Liver (tissue), 9 donors: ENCODE results near the gene GPS2. TPM values are rescaled to one million over a fixed set of nuclear protein-coding genes. Genes with fewer than 3 reads are reported as not detected.

Experiments
- DNase-seq: peaks from one replicate; pipeline ENCODE4 v3.0.0-alpha.2; 2017; ENCODE audit warnings: low spot score
- H3K27ac ChIP-seq, 2 donors: one replicate each; pipeline ENCODE4 v1.7.0; 2013; ENCODE audit warnings: inconsistent platforms in 2 of 2, low read length in 2 of 2, control low read depth in 1 of 2, low read depth in 1 of 2, mild to moderate bottlenecking in 1 of 2
- H3K27me3 ChIP-seq, 4 donors: one replicate each; pipeline versions ENCODE4 v1.6.1 to v1.7.0; 2013; ENCODE audit warnings: low read length in 3 of 4, inconsistent platforms in 1 of 4, mild to moderate bottlenecking in 1 of 4, moderate library complexity in 1 of 4; ENCODE audit not compliant: control insufficient read depth in 4 of 4, insufficient read depth in 4 of 4
- H3K36me3 ChIP-seq, 4 donors: one replicate each; pipeline versions ENCODE4 v1.6.1 to v1.7.0; 2013; ENCODE audit warnings: low read length in 3 of 4, mild to moderate bottlenecking in 3 of 4, low read depth in 1 of 4, moderate library complexity in 1 of 4; ENCODE audit not compliant: control insufficient read depth in 4 of 4, insufficient read depth in 3 of 4
- H3K4me1 ChIP-seq, 4 donors: one replicate each; pipeline versions ENCODE4 v1.6.1 to v1.7.0; 2013; ENCODE audit warnings: low read length in 3 of 4, mild to moderate bottlenecking in 3 of 4, moderate library complexity in 1 of 4; ENCODE audit not compliant: control insufficient read depth in 4 of 4, insufficient read depth in 4 of 4
- H3K4me3 ChIP-seq, 3 donors: one replicate each; pipeline versions ENCODE4 v1.6.1 to v1.7.0; 2013; ENCODE audit warnings: low read length in 3 of 3, control low read depth in 1 of 3, low read depth in 1 of 3, mild to moderate bottlenecking in 1 of 3
- H3K9ac ChIP-seq, 2 donors: one replicate each; pipeline ENCODE4 v1.7.0; 2013; ENCODE audit warnings: low read length in 2 of 2, mild to moderate bottlenecking in 2 of 2, moderate library complexity in 2 of 2, control low read depth in 1 of 2, low read depth in 1 of 2
- H3K9me3 ChIP-seq, 4 donors: one replicate each; pipeline versions ENCODE4 v1.6.1 to v1.7.0; 2013; ENCODE audit warnings: low read length in 3 of 4; ENCODE audit not compliant: control insufficient read depth in 4 of 4
- EGR1 ChIP-seq, 2 donors: IDR thresholded peaks; 2 replicates each; pipeline ENCODE4 v1.6.1; 2016 to 2018; ENCODE audit warnings: antibody characterized with exemption in 2 of 2, low read depth in 2 of 2
- FOXA1 ChIP-seq: IDR thresholded peaks from 2 replicates; pipeline ENCODE4 v1.6.1; 2016; ENCODE audit warnings: antibody characterized with exemption
- FOXA2 ChIP-seq: IDR thresholded peaks from 2 replicates; pipeline ENCODE4 v1.6.1; 2016; ENCODE audit warnings: antibody characterized with exemption
- HNF4A ChIP-seq, 2 donors: conservative IDR thresholded peaks; 2 replicates each; pipeline ENCODE4 v1.6.1; 2016; ENCODE audit warnings: antibody characterized with exemption in 2 of 2, mild to moderate bottlenecking in 2 of 2
- HNF4G ChIP-seq: IDR thresholded peaks from 2 replicates; pipeline ENCODE4 v1.6.1; 2016; ENCODE audit warnings: antibody characterized with exemption
- JUND ChIP-seq, 2 donors: IDR thresholded peaks; 2 replicates each; pipeline ENCODE4 v1.6.1; 2016; ENCODE audit warnings: antibody characterized with exemption in 2 of 2
- NR2F2 ChIP-seq: IDR thresholded peaks from 2 replicates; pipeline ENCODE4 v1.6.1; 2016; ENCODE audit warnings: antibody characterized with exemption
- RAD21 ChIP-seq, 2 donors: IDR thresholded peaks; 2 replicates each; pipeline ENCODE4 v1.6.1; 2016; ENCODE audit warnings: antibody characterized with exemption in 2 of 2, mild to moderate bottlenecking in 2 of 2
- RXRA ChIP-seq, 2 donors: IDR thresholded peaks; 2 replicates each; pipeline ENCODE4 v1.6.1; 2017 to 2018; ENCODE audit warnings: antibody characterized with exemption in 2 of 2, mild to moderate bottlenecking in 1 of 2
- SP1 ChIP-seq: IDR thresholded peaks from 2 replicates; pipeline ENCODE4 v1.6.1; 2018; ENCODE audit warnings: antibody characterized with exemption, mild to moderate bottlenecking
- TAF1 ChIP-seq: conservative IDR thresholded peaks from 2 replicates; pipeline ENCODE4 v1.6.1; 2016; ENCODE audit warnings: antibody characterized with exemption, mild to moderate bottlenecking
- YY1 ChIP-seq: IDR thresholded peaks from 2 replicates; pipeline ENCODE4 v1.6.1; 2016; ENCODE audit warnings: antibody characterized with exemption, mild to moderate bottlenecking
- WGBS: extraction: QIAGEN DNeasy Blood & Tissue Kit; methylation state at CpG from one replicate; pipeline ENCODE4 v1.1.7; 2013; 5-methylcytosine and 5-hydroxymethylcytosine counted together
- polyA plus RNA-seq, 2 donors: library from polyadenylated mRNA; stranded (reverse) in 1 of 2; unstranded in 1 of 2; fragments of 200-250 nt in 1 of 2; fragments of >200 nt in 1 of 2; fragmentation: Nextera tagmentation in 1 of 2; extraction: Ambion mirVana in 1 of 2; gene quantifications; one replicate each; pipeline versions ENCODE4 v1.2.1 to v1.2.3, GENCODE V29; 2013 to 2015
- total RNA-seq, 2 donors: library from RNA; depleted of rRNA; stranded (reverse); fragments of >200 nt; gene quantifications; one replicate each; pipeline ENCODE4 v1.2.3, GENCODE V29; 2014
- TF ChIP-seq, protein P1 (sequence below): IDR thresholded peaks from 2 replicates; pipeline ENCODE4 v1.6.1; 2016; ENCODE audit warnings: antibody characterized with exemption
- TF ChIP-seq, protein P2 (sequence below): IDR thresholded peaks from 2 replicates; pipeline ENCODE4 v1.6.1; 2016; ENCODE audit warnings: antibody characterized with exemption, mild to moderate bottlenecking
- TF ChIP-seq, protein P3 (sequence below): IDR thresholded peaks from 2 replicates; pipeline ENCODE4 v1.6.1; 2016; ENCODE audit warnings: antibody characterized with exemption
- TF ChIP-seq, protein P4 (sequence below): IDR thresholded peaks from 2 replicates; pipeline ENCODE4 v1.6.1; 2016; ENCODE audit warnings: antibody characterized with exemption
- TF ChIP-seq, protein P5 (sequence below): fragments of 150-350 bp; IDR thresholded peaks from 2 replicates; pipeline ENCODE4 v1.5.1; 2017; ENCODE audit warnings: improper control_type of control experiment, low read depth, low read length; ENCODE audit not compliant: missing input control
- donor health status: healthy.
- donor health status: healthy.
- donor health status: healthy.
- donor health status: healthy.
- donor health status: healthy.

The GPS2 gene
- total and polyA plus RNA-seq, 4 donors = 20.8 to 43.1 (median 22.8) TPM

DNA sequence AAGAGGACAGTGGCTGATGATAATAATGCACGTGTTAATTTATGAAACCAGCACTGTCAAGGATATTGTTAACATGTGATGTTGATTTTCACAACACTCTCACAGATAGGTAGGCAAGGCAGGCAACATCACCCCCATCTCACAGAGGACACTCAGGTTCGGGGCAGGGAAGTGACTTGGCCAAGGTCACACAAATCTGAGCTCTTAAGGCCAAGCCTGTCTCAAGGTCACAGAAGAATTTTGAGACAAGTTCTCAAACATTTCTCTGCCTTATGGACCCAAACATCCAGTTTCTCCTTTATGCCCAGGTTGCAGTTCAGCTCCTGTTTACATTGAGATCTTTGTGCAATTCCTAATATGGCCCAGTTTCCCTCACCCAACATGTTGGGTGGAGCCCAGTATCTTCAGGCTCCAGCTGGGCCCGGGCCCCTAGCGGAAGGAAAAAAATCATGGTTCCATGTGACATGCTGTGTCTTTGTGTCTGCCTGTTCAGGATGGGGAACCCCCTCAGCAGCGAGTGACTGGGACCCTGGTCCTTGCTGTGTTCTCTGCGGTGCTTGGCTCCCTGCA lies 32.3 kb downstream of the GPS2 start:
- Histone ChIP-seq H3K27me3 (no peaks in the 10 kb centered on the region), H3K4me1 (peaks cover 9 to 19% (median 13%) of the 10 kb centered on the region in 4 donors), H3K27ac (no peak overlapping the region), H3K4me3 (no peak overlapping the region), H3K9me3 (no peaks in the 10 kb centered on the region), H3K36me3 (no peaks in the 10 kb centered on the region), H3K9ac (no peak overlapping the region)
- 75% methylated on average over 6 of the region's 6 CpGs for WGBS
- TF ChIP-seq YY1 = no peak
- TF ChIP-seq, protein P1, sequence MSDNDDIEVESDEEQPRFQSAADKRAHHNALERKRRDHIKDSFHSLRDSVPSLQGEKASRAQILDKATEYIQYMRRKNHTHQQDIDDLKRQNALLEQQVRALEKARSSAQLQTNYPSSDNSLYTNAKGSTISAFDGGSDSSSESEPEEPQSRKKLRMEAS = no peak
- TF ChIP-seq TAF1 = no peak
- no peak for TF ChIP-seq RAD21 (IDR thresholded peaks at IDR 0.05)
- peak; percentile 81 for DNase-seq

DNA sequence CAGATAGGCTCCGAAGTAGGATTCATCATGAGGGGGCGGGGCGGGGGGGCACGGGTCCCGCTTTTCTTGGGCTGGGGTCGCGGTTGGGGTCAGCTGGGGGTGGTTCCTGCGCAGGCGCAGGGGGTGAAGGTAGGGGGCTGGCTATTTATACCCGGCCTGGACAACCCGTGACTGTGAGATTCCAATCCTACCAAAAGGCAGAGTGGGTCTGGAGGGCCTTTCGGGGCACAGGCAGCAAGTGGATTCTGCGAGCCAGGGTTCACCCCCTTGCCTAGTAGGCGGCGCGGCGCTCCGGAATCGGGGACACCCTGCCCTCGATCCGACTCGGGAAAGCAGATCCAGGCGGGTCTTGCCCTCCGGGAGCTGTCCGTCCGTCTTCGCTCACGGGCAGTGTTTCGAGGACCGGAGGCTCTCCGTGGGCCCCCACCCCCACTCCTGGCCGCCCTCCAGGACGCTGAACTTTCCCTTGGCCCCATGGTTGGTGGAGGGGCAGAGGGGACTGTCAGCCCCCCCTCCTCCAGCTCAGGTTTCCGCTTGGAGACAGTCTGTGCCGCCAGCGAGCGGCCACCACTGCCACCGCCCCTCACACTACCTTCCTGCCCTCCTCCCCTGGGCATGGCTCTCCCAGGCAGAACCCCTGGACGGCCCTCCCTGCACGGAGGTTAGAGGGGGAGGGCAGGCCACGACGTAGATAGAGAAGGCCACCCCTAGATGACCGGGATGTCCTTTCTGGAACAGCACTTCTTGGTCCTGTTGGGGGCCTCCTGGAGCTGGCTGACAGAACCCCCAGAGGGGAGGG lies 33.0 kb downstream of the GPS2 start:
- no peak for TF ChIP-seq SP1
- TF ChIP-seq RXRA (IDR thresholded peaks at IDR 0.05) = peak in 1 of 2 donors; percentile 25
- TF ChIP-seq NR2F2 = peak; percentile 36
- Histone ChIP-seq H3K9ac (no peak overlapping the region), H3K4me1 (peaks cover 9 to 19% (median 13%) of the 10 kb centered on the region in 4 donors), H3K27me3 (no peaks in the 10 kb centered on the region), H3K4me3 (peak overlapping the region in 2 of 3 donors; percentile 25 to 44), H3K9me3 (no peaks in the 10 kb centered on the region), H3K27ac (no peak overlapping the region), H3K36me3 (no peaks in the 10 kb centered on the region)
- 20% methylated on average over 43 of the region's 43 CpGs for WGBS
- DNase-seq = peak; percentile 71

DNA sequence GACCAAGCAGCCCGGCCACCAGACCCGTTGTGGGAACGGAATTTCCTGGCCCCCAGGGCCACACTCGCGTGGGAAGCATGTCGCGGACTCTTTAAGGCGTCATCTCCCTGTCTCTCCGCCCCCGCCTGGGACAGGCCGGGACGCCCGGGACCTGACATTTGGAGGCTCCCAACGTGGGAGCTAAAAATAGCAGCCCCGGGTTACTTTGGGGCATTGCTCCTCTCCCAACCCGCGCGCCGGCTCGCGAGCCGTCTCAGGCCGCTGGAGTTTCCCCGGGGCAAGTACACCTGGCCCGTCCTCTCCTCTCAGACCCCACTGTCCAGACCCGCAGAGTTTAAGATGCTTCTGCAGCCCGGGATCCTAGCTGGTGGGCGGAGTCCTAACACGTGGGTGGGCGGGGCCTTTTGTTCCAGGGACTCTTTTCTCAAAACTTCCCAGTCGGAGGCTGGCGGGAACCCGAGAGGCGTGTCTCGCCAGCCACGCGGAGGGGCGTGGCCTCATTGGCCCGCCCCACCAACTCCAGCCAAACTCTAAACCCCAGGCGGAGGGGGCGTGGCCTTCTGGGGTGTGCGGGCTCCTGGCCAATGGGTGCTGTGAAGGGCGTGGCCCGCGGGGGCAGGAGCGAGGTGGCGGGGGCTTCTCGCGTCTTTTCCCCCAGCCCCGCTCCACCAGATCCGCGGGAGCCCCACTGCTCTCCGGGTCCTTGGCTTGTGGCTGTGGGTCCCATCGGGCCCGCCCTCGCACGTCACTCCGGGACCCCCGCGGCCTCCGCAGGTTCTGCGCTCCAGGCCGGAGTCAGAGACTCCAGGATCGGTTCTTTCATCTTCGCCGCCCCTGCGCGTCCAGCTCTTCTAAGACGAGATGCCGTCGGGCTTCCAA lies 33.8 kb downstream of the GPS2 start, which contains the start of gene SLC2A4:
Gene SLC2A4, plus strand, starts transcription at position 645 of the 879 bp plus-strand sequence. Its CDS starts 217 bp downstream, at position 862.
- H3K9me3 ChIP-seq = no peaks in the 10 kb centered on the region
- peak; percentile 98 for DNase-seq
- H3K27ac ChIP-seq = peak within 1 kb of the TSS; percentile 88 to 94
- under 1% methylated on average over 71 of the region's 71 CpGs for WGBS
- H3K4me1 ChIP-seq = peaks cover 9 to 19% (median 13%) of the 10 kb centered on the region in 4 donors
- no peaks in the 10 kb centered on the region for H3K36me3 ChIP-seq
- H3K4me3 ChIP-seq = peak within 1 kb of the TSS; percentile 25 to 50 (median 44)
- peak within 1 kb of the TSS; percentile 1 to 17 for H3K9ac ChIP-seq
- H3K27me3 ChIP-seq = no peaks in the 10 kb centered on the region
- TF ChIP-seq SP1 (peak; percentile 78), RXRA (IDR thresholded peaks at IDR 0.05) (peak; percentile 63 to 69), RAD21 (IDR thresholded peaks at IDR 0.05) (peak in 1 of 2 donors; percentile 31), YY1 (no peak), FOXA2 (no peak), HNF4A (conservative IDR thresholded peaks at IDR 0.05) (peak in 1 of 2 donors; percentile 8), JUND (IDR thresholded peaks at IDR 0.05) (no peak), FOXA1 (no peak), EGR1 (IDR thresholded peaks at IDR 0.05; ENCODE audit: low read depth in 2 of 2) (peak; percentile 71 to 77), TAF1 (peak; percentile 18), NR2F2 (no peak), HNF4G (no peak)
- TF ChIP-seq, protein P2, sequence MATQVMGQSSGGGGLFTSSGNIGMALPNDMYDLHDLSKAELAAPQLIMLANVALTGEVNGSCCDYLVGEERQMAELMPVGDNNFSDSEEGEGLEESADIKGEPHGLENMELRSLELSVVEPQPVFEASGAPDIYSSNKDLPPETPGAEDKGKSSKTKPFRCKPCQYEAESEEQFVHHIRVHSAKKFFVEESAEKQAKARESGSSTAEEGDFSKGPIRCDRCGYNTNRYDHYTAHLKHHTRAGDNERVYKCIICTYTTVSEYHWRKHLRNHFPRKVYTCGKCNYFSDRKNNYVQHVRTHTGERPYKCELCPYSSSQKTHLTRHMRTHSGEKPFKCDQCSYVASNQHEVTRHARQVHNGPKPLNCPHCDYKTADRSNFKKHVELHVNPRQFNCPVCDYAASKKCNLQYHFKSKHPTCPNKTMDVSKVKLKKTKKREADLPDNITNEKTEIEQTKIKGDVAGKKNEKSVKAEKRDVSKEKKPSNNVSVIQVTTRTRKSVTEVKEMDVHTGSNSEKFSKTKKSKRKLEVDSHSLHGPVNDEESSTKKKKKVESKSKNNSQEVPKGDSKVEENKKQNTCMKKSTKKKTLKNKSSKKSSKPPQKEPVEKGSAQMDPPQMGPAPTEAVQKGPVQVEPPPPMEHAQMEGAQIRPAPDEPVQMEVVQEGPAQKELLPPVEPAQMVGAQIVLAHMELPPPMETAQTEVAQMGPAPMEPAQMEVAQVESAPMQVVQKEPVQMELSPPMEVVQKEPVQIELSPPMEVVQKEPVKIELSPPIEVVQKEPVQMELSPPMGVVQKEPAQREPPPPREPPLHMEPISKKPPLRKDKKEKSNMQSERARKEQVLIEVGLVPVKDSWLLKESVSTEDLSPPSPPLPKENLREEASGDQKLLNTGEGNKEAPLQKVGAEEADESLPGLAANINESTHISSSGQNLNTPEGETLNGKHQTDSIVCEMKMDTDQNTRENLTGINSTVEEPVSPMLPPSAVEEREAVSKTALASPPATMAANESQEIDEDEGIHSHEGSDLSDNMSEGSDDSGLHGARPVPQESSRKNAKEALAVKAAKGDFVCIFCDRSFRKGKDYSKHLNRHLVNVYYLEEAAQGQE = no peak
- TF ChIP-seq, protein P3, sequence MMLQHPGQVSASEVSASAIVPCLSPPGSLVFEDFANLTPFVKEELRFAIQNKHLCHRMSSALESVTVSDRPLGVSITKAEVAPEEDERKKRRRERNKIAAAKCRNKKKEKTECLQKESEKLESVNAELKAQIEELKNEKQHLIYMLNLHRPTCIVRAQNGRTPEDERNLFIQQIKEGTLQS = no peak
- TF ChIP-seq, protein P4, sequence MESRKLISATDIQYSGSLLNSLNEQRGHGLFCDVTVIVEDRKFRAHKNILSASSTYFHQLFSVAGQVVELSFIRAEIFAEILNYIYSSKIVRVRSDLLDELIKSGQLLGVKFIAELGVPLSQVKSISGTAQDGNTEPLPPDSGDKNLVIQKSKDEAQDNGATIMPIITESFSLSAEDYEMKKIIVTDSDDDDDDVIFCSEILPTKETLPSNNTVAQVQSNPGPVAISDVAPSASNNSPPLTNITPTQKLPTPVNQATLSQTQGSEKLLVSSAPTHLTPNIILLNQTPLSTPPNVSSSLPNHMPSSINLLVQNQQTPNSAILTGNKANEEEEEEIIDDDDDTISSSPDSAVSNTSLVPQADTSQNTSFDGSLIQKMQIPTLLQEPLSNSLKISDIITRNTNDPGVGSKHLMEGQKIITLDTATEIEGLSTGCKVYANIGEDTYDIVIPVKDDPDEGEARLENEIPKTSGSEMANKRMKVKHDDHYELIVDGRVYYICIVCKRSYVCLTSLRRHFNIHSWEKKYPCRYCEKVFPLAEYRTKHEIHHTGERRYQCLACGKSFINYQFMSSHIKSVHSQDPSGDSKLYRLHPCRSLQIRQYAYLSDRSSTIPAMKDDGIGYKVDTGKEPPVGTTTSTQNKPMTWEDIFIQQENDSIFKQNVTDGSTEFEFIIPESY = no peak
- TF ChIP-seq, protein P5, sequence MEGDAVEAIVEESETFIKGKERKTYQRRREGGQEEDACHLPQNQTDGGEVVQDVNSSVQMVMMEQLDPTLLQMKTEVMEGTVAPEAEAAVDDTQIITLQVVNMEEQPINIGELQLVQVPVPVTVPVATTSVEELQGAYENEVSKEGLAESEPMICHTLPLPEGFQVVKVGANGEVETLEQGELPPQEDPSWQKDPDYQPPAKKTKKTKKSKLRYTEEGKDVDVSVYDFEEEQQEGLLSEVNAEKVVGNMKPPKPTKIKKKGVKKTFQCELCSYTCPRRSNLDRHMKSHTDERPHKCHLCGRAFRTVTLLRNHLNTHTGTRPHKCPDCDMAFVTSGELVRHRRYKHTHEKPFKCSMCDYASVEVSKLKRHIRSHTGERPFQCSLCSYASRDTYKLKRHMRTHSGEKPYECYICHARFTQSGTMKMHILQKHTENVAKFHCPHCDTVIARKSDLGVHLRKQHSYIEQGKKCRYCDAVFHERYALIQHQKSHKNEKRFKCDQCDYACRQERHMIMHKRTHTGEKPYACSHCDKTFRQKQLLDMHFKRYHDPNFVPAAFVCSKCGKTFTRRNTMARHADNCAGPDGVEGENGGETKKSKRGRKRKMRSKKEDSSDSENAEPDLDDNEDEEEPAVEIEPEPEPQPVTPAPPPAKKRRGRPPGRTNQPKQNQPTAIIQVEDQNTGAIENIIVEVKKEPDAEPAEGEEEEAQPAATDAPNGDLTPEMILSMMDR = no peak
